HepG2 (cell line): ENCODE results near the gene ATXN2. TPM values are rescaled to one million over a fixed set of nuclear protein-coding genes. Genes with fewer than 3 reads are reported as not detected.

Source experiments
- ELF1 ChIP-seq: sonication (generic); formaldehyde crosslinking; IDR thresholded peaks from 2 replicates; pipeline ENCODE4 v1.4.0; 2020; ENCODE audit warnings: missing genetic modification reagents
- HMGXB3 ChIP-seq: sonication (generic); formaldehyde crosslinking; IDR thresholded peaks from 2 replicates; pipeline ENCODE4 v1.4.0; 2020; ENCODE audit warnings: missing genetic modification reagents, borderline replicate concordance
- JUN ChIP-seq: sonication (generic); formaldehyde crosslinking; IDR thresholded peaks from 2 replicates; pipeline ENCODE4 v1.4.0; 2020; ENCODE audit warnings: mild to moderate bottlenecking, missing genetic modification reagents
- KLF16 ChIP-seq, 2 experiments: sonication (generic) in 1 of 2; formaldehyde crosslinking in 1 of 2; IDR thresholded peaks; 2 replicates each; pipeline versions ENCODE4 v1.6.1 to v1.8.0; 2016 to 2023; ENCODE audit warnings: missing genetic modification reagents in 2 of 2, missing compliant biosample characterization in 1 of 2
- MLLT10 ChIP-seq: sonication (generic); formaldehyde crosslinking; IDR thresholded peaks from 2 replicates; pipeline ENCODE4 v1.4.0; 2020; ENCODE audit warnings: missing genetic modification reagents
- MTF1 ChIP-seq: sonication (generic); formaldehyde crosslinking; IDR thresholded peaks from 2 replicates; pipeline ENCODE4 v1.5.0; 2020; ENCODE audit warnings: missing genetic modification reagents
- MXI1 ChIP-seq: IDR thresholded peaks from 3 replicates; pipeline ENCODE4 v1.6.1; 2012; ENCODE audit warnings: low read depth, low read length, inconsistent platforms, borderline replicate concordance
- THAP8 ChIP-seq: sonication (generic); formaldehyde crosslinking; IDR thresholded peaks from 2 replicates; pipeline ENCODE4 v1.5.1; 2020; ENCODE audit warnings: missing genetic modification reagents, mild to moderate bottlenecking, borderline replicate concordance
- ZNF296 ChIP-seq: sonication (generic); formaldehyde crosslinking; conservative IDR thresholded peaks from 2 replicates; pipeline ENCODE4 v1.5.0; 2020; ENCODE audit warnings: mild to moderate bottlenecking, missing genetic modification reagents
- ZNF510 ChIP-seq: sonication (generic); formaldehyde crosslinking; IDR thresholded peaks from 2 replicates; pipeline ENCODE4 v1.4.0; 2020; ENCODE audit warnings: low read depth, mild to moderate bottlenecking, missing genetic modification reagents
- ZNF550 ChIP-seq: sonication (generic); formaldehyde crosslinking; IDR thresholded peaks from 2 replicates; pipeline ENCODE4 v1.4.0; 2020; ENCODE audit warnings: mild to moderate bottlenecking, missing genetic modification reagents, borderline replicate concordance
- ZNF570 ChIP-seq: sonication (generic); formaldehyde crosslinking; IDR thresholded peaks from 2 replicates; pipeline ENCODE4 v1.4.0; 2020; ENCODE audit warnings: mild to moderate bottlenecking, missing genetic modification reagents, borderline replicate concordance
- polyA plus RNA-seq, 8 experiments: library from polyadenylated mRNA; depleted of rRNA in 3 of 8; stranded (reverse) in 7 of 8; unstranded in 1 of 8; fragments of >200 nt; fragmentation: Illumina TruSeq in 4 of 8; extraction: Trizol in 4 of 8; gene quantifications; 2 replicates each; pipeline versions ENCODE4 v1.2.1 to v1.2.3, GENCODE V29; 2011 to 2016; ENCODE audit warnings: low read depth in 4 of 8, missing spikeins in 1 of 8, mixed read lengths in 1 of 8; ENCODE audit not compliant: insufficient read depth in 1 of 8
- total RNA-seq, 5 experiments: library from RNA; depleted of rRNA; stranded (reverse); fragments of >200 nt; fragmentation: Illumina TruSeq; extraction: Trizol; gene quantifications; 2 replicates each; pipeline ENCODE4 v1.2.3, GENCODE V29; 2016; ENCODE audit warnings: low read depth in 1 of 5

Gene ATXN2
- total and polyA plus RNA-seq, 2 of the 13 experiments (the other 11 are each of a cell fraction or from before 2014, with no cell fraction given), result 18.1 to 27.1 TPM

- TF ChIP-seq HMGXB3 (no peak), MLLT10 (CRISPR knock-in tag) (no peak), MTF1 (CRISPR knock-in tag) (no peak), THAP8 (CRISPR knock-in tag) (no peak), ELF1 (CRISPR knock-in tag) (no peak), ZNF296 (CRISPR knock-in tag) (no peak), JUN (no peak), MXI1 (no peak), ZNF550 (CRISPR knock-in tag) (no peak), ZNF510 (no peak), ZNF570 (CRISPR knock-in tag) (no peak), KLF16 (CRISPR knock-in tag; IDR thresholded peaks at IDR 0.05) (no peak)
These were observed 41.6 kb downstream of the ATXN2 start (continued) for GRCh38 chr12:111557271-111558106.
